GM12801 (cell line): ENCODE measurements around the gene CDK6.

Source experiments
- TF ChIP-seq, protein P1 (sequence below): IDR thresholded peaks from one replicate; pipeline ENCODE4 v1.5.1; 2011; ENCODE audit warnings: control low read depth; ENCODE audit not compliant: insufficient read length; ENCODE audit errors: extremely low read depth

The CDK6 gene

DNA sequence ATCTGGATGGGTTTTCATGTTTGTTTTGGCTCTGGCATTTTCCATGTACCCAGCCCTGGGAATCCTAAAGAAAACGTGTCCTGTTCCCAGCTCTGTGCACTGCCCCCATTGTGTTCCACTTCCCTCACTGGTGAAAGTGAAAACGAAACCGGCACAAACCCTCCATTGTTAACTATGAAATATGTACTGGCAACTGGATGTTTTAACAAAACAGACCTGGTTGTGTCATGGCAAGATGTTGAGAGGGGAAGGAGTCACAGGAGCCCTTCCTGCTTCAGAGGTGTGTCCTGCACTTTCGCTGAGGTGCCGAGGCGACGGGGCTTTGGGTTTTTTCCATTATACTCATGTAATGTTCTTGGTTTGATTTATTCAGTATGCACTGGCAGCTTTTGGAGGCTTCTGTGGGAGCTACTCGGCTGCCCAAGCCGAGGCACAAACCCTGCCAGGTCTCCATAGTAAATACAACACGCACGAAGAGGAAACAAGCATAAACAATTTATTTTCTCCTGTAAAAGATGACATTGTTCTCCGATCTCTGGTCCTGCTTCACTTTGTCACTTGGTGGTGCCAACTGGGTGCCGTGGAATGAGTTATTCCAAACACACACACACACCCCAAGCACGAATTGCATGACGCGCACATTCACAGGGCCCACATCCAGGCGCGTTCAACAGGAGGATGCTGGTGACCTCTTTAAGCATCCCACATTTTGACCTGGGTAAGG lies 118.2 kb downstream of the CDK6 start:
- TF ChIP-seq, protein P1, sequence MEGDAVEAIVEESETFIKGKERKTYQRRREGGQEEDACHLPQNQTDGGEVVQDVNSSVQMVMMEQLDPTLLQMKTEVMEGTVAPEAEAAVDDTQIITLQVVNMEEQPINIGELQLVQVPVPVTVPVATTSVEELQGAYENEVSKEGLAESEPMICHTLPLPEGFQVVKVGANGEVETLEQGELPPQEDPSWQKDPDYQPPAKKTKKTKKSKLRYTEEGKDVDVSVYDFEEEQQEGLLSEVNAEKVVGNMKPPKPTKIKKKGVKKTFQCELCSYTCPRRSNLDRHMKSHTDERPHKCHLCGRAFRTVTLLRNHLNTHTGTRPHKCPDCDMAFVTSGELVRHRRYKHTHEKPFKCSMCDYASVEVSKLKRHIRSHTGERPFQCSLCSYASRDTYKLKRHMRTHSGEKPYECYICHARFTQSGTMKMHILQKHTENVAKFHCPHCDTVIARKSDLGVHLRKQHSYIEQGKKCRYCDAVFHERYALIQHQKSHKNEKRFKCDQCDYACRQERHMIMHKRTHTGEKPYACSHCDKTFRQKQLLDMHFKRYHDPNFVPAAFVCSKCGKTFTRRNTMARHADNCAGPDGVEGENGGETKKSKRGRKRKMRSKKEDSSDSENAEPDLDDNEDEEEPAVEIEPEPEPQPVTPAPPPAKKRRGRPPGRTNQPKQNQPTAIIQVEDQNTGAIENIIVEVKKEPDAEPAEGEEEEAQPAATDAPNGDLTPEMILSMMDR, result no peak

DNA sequence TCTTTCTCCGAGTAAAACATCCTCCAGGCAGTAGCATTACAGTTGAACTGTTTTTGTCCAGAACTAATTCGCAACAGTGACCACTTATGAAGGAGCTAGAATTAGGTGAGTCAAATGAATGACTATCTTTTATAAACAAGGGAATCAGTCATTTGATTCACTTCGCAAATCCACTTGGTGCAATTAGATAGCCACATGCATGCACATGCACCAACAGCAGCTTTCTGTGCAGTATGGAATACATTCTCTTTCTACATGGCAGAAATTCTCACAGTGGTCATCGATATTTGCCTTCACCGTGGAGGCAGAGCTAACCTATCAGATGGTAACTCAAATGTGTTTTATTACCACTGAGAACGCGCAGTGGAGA lies 118.8 kb downstream of the CDK6 start:
- TF ChIP-seq, protein P1, result no peak

DNA sequence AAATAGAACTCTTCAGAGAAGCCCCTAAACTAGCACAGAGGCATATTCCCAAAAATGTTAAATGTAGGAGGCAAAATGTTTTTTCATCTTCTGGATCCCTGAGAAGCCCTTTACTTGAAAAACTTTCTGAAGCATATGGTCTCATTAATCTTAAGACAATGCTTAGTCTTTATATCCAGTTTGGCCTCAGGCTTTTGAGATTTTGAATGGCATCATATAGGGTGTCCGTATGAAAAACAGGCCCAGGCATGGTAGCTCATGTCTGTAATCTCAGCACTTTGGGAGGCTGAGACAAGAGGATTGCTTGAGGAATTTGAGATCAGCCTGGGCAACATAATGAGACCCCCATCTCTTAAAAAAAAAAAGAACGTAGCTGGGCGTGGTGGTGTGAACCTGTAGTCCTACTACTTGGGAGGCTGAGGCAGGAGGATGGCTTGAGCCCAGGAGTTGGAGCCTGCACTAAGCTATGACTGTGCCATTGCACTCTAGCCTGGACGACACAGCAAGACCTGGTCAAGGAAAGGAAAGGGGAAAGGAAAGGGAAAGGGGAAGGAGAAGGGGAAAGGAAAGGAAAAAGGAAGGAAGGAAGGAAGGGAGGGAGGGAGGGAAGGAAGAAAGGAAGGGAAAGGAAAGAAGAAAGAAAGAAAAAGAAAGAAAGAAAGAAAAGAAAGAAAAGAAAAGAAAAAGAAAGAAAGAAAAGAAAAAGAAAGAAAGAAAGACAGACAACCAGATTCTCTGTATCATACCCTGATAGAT lies 119.4 kb downstream of the CDK6 start:
- TF ChIP-seq, protein P1, result no peak

DNA sequence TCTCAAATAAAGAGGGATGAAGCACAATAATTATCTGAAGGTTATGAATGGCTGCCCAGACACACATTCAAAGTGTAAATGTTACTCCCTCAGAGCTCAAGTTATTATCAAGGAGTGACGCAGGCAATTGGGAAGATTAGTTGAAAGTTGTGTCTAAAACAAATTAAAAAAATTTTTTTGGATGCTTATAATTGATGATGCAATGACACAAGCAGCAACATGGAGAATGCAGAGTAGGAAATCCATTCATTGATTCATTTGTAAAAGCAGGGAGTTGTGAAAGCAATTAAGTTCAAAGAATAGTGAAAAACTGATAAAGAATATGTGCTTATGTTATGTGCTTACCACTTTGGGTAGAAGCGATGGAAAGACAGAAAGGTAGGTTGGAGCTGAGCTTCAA lies 120.4 kb downstream of the CDK6 start:
- TF ChIP-seq, protein P1, result no peak

DNA sequence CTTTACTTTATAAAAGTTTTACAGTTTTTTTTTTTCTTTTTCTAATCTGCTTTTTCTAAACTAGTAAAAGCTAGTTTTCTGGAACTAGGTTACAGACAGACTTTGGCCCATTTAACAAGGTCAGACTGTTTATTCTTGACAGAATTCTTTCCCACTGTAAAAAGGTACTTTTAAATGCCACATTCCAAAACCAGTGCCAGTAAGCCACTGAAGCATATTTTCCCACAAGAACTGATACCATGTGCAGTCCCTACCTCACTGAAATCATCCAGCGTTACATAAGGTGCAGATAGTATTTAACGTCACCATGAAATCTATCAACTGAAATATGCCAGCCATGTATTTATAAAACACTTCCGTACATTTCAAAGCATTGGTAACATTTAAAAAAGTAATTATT lies 121.6 kb downstream of the CDK6 start:
- TF ChIP-seq, protein P1, result no peak

DNA sequence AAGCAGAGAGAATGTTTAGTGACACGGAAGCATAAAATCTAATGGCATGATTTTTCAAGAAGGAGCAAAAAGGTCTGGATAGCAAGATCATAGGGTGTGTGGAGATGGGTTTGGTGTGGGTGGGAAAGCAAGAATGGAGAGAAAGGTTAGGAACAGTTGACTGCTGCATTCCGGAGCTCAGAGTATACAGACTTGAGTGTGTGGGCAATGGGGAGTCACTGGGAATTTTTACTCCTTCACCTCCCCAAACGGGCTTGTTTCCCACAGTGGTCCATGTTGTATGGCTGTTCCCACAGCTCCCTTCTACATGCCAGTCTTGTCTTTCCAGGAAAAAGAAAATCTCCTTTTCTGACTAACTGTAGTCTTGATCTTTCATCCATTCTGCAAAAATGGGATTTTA lies 122.1 kb downstream of the CDK6 start:
- TF ChIP-seq, protein P1, result no peak

DNA sequence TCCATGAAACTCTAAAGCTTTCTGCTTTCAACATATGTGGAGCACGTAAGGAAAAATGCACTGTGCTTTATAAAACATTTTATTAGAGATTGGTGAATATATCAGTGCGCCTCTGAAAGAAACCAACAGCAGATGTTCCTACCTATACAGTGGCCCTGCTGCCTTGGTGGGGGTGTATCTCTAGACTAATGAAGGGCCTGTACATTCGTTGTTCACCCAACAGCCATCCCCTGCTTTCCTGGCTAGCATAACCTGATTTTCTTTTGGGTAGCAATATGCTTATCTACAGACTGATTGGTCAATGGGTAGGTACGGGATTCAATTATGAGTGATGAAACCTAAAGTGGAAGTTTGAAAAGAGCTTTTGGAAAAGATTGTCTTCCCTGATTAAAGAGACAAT lies 126.5 kb downstream of the CDK6 start:
- TF ChIP-seq, protein P1, result no peak
